ENCODE data around the gene GCGR. TPM values are rescaled to one million over a fixed set of nuclear protein-coding genes. Genes with fewer than 3 reads are reported as not detected.

Gene GCGR
- total RNA-seq, 4 donors from 2014 or later, result not detected

GRCh38 chr17:81805707-81806460, 1.9 kb downstream of the GCGR start:
- 71 to 80% methylated on average over 8 of the region's 18 CpGs for WGBS, 2 donors
- no peak for DNase-seq

GRCh38 chr17:81806461-81807209, 2.7 kb downstream of the GCGR start:
- H3K4me1 ChIP-seq, result peaks cover 3 to 18% of the 10 kb centered on the region in 2 donors
- no peak overlapping the region for H3K4me3 ChIP-seq (replicated peaks in 1 of 3)
- no peak for TF ChIP-seq POLR2A (IDR thresholded peaks at IDR 0.05)
- no peak for TF ChIP-seq CTCF (IDR thresholded peaks at IDR 0.05)
- H3K27me3 ChIP-seq, result peaks cover 19% of the 10 kb centered on the region
- intact Hi-C loops (cut with DNase I), result no loop called here
- no peaks in the 10 kb centered on the region for H3K9me3 ChIP-seq
- H3K36me3 ChIP-seq, result no peaks in the 10 kb centered on the region
- no peak overlapping the region for H3K27ac ChIP-seq
- DNase-seq, result no peak
- WGBS, 2 donors, result 31 to 37% methylated on average over 8 to 9 of the region's 23 CpGs

More at GRCh38 chr17:81805707-81806460, 1.9 kb downstream of the GCGR start:
- Histone ChIP-seq H3K9me3 (no peaks in the 10 kb centered on the region), H3K4me3 (replicated peaks in 1 of 3) (no peak overlapping the region), H3K27ac (no peak overlapping the region), H3K27me3 (peaks cover 19% of the 10 kb centered on the region), H3K4me1 (peaks cover 3 to 18% of the 10 kb centered on the region in 2 donors), H3K36me3 (no peaks in the 10 kb centered on the region)
- intact Hi-C loops (cut with DNase I), result no loop called here
- TF ChIP-seq CTCF (IDR thresholded peaks at IDR 0.05), result no peak

GRCh38 chr17:81807210-81807719, 3.3 kb downstream of the GCGR start:
- Histone ChIP-seq H3K4me3 (replicated peaks in 1 of 3) (no peak overlapping the region), H3K36me3 (no peaks in the 10 kb centered on the region), H3K9me3 (no peaks in the 10 kb centered on the region), H3K27me3 (peaks cover 19% of the 10 kb centered on the region), H3K27ac (no peak overlapping the region), H3K4me1 (peaks cover 3 to 18% of the 10 kb centered on the region in 2 donors)
- WGBS, 2 donors, result 56 to 57% methylated on average over 11 to 16 of the region's 18 CpGs
- TF ChIP-seq POLR2A (IDR thresholded peaks at IDR 0.05) (no peak), CTCF (IDR thresholded peaks at IDR 0.05) (no peak)
- intact Hi-C loops (cut with DNase I), result no loop called here
- no peak for DNase-seq

- peaks cover 19% of the 10 kb centered on the region for H3K27me3 ChIP-seq
- TF ChIP-seq POLR2A (IDR thresholded peaks at IDR 0.05) (no peak), CTCF (IDR thresholded peaks at IDR 0.05) (no peak)
Observed at GRCh38 chr17:81807839-81808238, 3.9 kb downstream of the GCGR start.

More at GRCh38 chr17:81807839-81808238, 3.9 kb downstream of the GCGR start:
- WGBS, 2 donors, result 72% methylated on average over 5 of the region's 13 CpGs; no CpG with 5 or more reads in 1 of the 2 donors
- Histone ChIP-seq H3K27ac (no peak overlapping the region), H3K36me3 (no peaks in the 10 kb centered on the region), H3K9me3 (no peaks in the 10 kb centered on the region), H3K4me3 (replicated peaks in 1 of 3) (no peak overlapping the region), H3K4me1 (peaks cover 3 to 18% of the 10 kb centered on the region in 2 donors)
- intact Hi-C loops (cut with DNase I), result no loop called here
- DNase-seq, result no peak
